Kidney (tissue), 14 donors: ENCODE results near the gene SMAD7. TPM values are rescaled to one million over a fixed set of nuclear protein-coding genes. Genes with fewer than 3 reads are reported as not detected.
A peak's percentile ranks its signal among the peaks of the same experiment; 100 is the strongest.

ENCODE experiments used
- DNase-seq, 5 donors: peaks; one replicate each; pipeline ENCODE4 v3.0.0-alpha.2; 2013 to 2020
- FAIRE-seq: peaks from 2 replicates; lab custom pipeline; 2012; peaks lifted over from hg19 to GRCh38; lab: Jason Lieb, UNC
- H3K27ac ChIP-seq, 2 donors: one replicate each; pipeline ENCODE4 v1.7.0; 2013; ENCODE audit warnings: low read depth in 2 of 2, low read length in 2 of 2, inconsistent platforms in 1 of 2
- H3K27me3 ChIP-seq: one replicate; pipeline ENCODE4 v1.7.1; 2013; ENCODE audit warnings: low read length, inconsistent platforms; ENCODE audit not compliant: control insufficient read depth, insufficient read depth
- H3K36me3 ChIP-seq, 3 donors: one replicate each; pipeline versions ENCODE4 v1.7.0 to v1.7.1; 2013; ENCODE audit warnings: low read length in 3 of 3, control low read depth in 1 of 3, inconsistent platforms in 1 of 3; ENCODE audit not compliant: insufficient read depth in 3 of 3, control insufficient read depth in 2 of 3
- H3K4me1 ChIP-seq, 3 donors: one replicate each; pipeline versions ENCODE4 v1.7.0 to v1.7.1; 2013; ENCODE audit warnings: low read length in 3 of 3, inconsistent platforms in 1 of 3, low read depth in 1 of 3; ENCODE audit not compliant: control insufficient read depth in 2 of 3, insufficient read depth in 2 of 3
- H3K4me3 ChIP-seq, 3 donors: one replicate each; pipeline versions ENCODE4 v1.7.0 to v1.8.1; 2013; ENCODE audit warnings: low read length in 3 of 3, control low read depth in 1 of 3, inconsistent platforms in 1 of 3
- H3K9ac ChIP-seq, 3 donors: one replicate each; pipeline versions ENCODE4 v1.7.0 to v1.7.1; 2013; ENCODE audit warnings: low read length in 3 of 3, control low read depth in 1 of 3, inconsistent platforms in 1 of 3
- H3K9me3 ChIP-seq, 3 donors: one replicate each; pipeline versions ENCODE4 v1.7.0 to v1.7.1; 2013; ENCODE audit warnings: low read length in 3 of 3, control low read depth in 1 of 3, inconsistent platforms in 1 of 3; ENCODE audit not compliant: control insufficient read depth in 2 of 3, insufficient read depth in 1 of 3
- CTCF ChIP-seq: IDR thresholded peaks from 3 replicates; pipeline ENCODE4 v1.5.1; 2012; ENCODE audit warnings: mild to moderate bottlenecking, moderate library complexity, borderline replicate concordance; ENCODE audit not compliant: insufficient read depth; ENCODE audit errors: extremely low read depth
- intact Hi-C: fragments of 100-400 bp; cut with DNase I; formaldehyde crosslinking; loops from one replicate; pipeline ENCODE4 v1.11.1; 2022
- polyA plus RNA-seq: library from polyadenylated mRNA; stranded (reverse); fragments of 350-450 nt; fragmentation: Illumina TruSeq; extraction: RNeasy Lipid Tissue Mini Kit (QIAGEN cat#74804); gene quantifications from one replicate; pipeline ENCODE4 v1.2.3, GENCODE V29; 2014; ENCODE audit warnings: low read depth, low replicate concordance; ENCODE audit not compliant: insufficient read depth
- total RNA-seq: library from RNA; stranded (reverse); fragmentation: NEBNext Ultra II Directional; extraction: Animal tissue kit (Norgen Biotek cat#: 25700); gene quantifications from one replicate; pipeline ENCODE4 v1.2.1, GENCODE V29; 2021
- donor health status: control.
- donor health status: control.
- donor health status: control.
- donor health status: control.
- donor health status: control.
- donor health status: DM: yes; HTN: yes; CAD: no.
- donor health status: Normal renal cell carcinoma (clear cell type).

SMAD7 gene
- total and polyA plus RNA-seq, 2 donors from 2014 or later: 17.3 to 32.6 TPM

- no peak for FAIRE-seq
- no peaks in the 10 kb centered on the region for H3K27me3 ChIP-seq
- intact Hi-C loops: no loop called here
- H3K9ac ChIP-seq: no peak overlapping the region
- DNase-seq: no peak
- TF ChIP-seq CTCF: no peak
- no peaks in the 10 kb centered on the region for H3K36me3 ChIP-seq
- peaks cover 0 to 8% (median 0%) of the 10 kb centered on the region in 3 donors for H3K4me1 ChIP-seq
- no peak overlapping the region for H3K27ac ChIP-seq
- H3K4me3 ChIP-seq: no peak overlapping the region
- H3K9me3 ChIP-seq: no peaks in the 10 kb centered on the region
Observed at GRCh38 chr18:48880931-48881330, 69.8 kb downstream of the SMAD7 start.

GRCh38 chr18:48879008-48879431, 71.7 kb downstream of the SMAD7 start:
- DNase-seq: peak; percentile 78 to 90 (median 85)
- FAIRE-seq: no peak
- no peak overlapping the region for H3K27ac ChIP-seq
- H3K9ac ChIP-seq: no peak overlapping the region
- H3K36me3 ChIP-seq: no peaks in the 10 kb centered on the region
- H3K27me3 ChIP-seq: no peaks in the 10 kb centered on the region
- TF ChIP-seq CTCF: no peak
- intact Hi-C loops: no loop called here
- no peak overlapping the region for H3K4me3 ChIP-seq
- no peaks in the 10 kb centered on the region for H3K9me3 ChIP-seq
- H3K4me1 ChIP-seq: peaks cover 0 to 6% (median 0%) of the 10 kb centered on the region in 3 donors

GRCh38 chr18:48878471-48878870, 72.3 kb downstream of the SMAD7 start:
- intact Hi-C loops: no loop called here
- TF ChIP-seq CTCF: no peak
- Histone ChIP-seq H3K9me3 (no peaks in the 10 kb centered on the region), H3K27ac (no peak overlapping the region), H3K9ac (peak overlapping the region in 1 of 3 donors; percentile 22), H3K4me1 (peaks cover 0 to 6% (median 0%) of the 10 kb centered on the region in 3 donors), H3K27me3 (no peaks in the 10 kb centered on the region), H3K4me3 (no peak overlapping the region), H3K36me3 (no peaks in the 10 kb centered on the region)
- FAIRE-seq (no peak), DNase-seq (peak in 1 of 5 donors; percentile 74)

- DNase-seq (peak in 1 of 5 donors; percentile 44), FAIRE-seq (no peak)
- Histone ChIP-seq H3K36me3 (no peaks in the 10 kb centered on the region), H3K27ac (no peak overlapping the region), H3K4me1 (peaks cover 0 to 6% (median 0%) of the 10 kb centered on the region in 3 donors), H3K4me3 (no peak overlapping the region), H3K9ac (peak overlapping the region in 1 of 3 donors; percentile 22), H3K27me3 (no peaks in the 10 kb centered on the region), H3K9me3 (no peaks in the 10 kb centered on the region)
- intact Hi-C loops: no loop called here
- TF ChIP-seq CTCF: no peak
Observed at GRCh38 chr18:48877941-48878340, 72.8 kb downstream of the SMAD7 start.
